Right lung (tissue), 5 donors: ENCODE data around the gene SMIM36. TPM values are rescaled to one million over a fixed set of nuclear protein-coding genes. Genes with fewer than 3 reads are reported as not detected.
"Not testable (repeated sequence)": the region's sequence is repeated elsewhere in the genome, so short reads cannot be mapped to it uniquely, and the experiment has no call there.

Source experiments
- DNase-seq, 2 donors: peaks; one replicate each; pipeline ENCODE4 v3.0.0-alpha.2; 2013
- polyA plus RNA-seq, 5 donors: library from polyadenylated mRNA; unstranded; fragments of 120-200 nt; gene quantifications; one replicate each; pipeline versions ENCODE4 v1.2.1 to v1.2.3, GENCODE V29; 2013; ENCODE audit warnings: inconsistent platforms in 1 of 5, low replicate concordance in 1 of 5; ENCODE audit not compliant: insufficient read length in 5 of 5, insufficient read depth in 1 of 5

SMIM36 gene
- polyA plus RNA-seq, 5 donors, result 0.14 to 0.28 (median 0.18) TPM

DNA sequence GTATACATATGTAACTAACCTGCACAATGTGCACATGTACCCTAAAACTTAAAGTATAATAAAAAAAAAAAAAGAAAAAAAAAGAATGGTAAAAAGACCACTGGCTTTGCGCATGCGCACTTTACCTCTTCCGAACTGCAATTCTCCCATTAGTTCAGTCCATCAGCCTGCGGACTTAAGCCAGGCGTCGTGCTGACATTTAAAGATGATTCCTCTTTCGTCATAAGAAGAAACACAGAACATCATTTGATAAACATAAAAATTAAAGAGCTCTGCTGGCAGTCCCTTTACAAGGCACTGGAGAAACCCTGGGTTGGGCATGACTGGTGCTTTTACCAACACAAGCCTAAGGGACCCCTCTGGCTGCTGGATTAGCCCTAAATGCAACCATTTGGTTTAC is 3.6 kb downstream of the SMIM36 start:
- not testable (repeated sequence) for DNase-seq

DNA sequence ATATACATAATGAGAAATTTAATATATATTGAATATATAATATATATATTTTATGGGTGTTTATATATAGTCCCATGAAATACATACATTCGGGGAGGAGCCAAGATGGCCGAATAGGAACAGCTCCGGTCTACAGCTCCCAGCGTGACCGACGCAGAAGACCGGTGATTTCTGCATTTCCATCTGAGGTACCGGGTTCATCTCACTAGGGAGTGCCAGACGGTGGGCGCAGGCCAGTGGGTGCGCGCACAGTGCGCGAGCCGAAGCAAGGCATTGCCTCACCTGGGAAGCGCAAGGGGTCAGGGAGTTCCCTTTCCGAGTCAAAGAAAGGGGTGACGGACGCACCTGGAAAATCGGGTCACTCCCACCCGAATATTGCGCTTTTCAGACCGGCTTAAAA is 9.6 kb downstream of the SMIM36 start:
- not testable (repeated sequence) for DNase-seq

DNA sequence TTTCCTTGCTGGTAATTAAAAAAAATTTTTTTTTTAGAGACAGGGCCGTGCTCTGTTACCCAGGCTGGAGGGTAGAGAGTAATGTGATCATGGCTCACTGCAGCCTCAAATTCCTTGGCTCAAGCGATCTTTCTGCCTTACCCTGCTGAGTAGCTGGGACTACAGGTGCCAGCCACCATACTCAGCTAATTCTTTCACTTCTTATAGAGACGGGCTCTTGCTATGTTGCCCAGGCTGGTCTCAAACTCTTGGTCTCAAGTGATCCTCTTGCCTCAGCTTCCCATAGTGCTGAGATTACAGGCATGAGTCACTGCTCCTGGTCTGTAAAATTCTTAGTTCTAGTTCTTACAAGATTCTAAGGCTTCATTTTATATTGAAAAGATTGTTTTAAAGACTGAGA is 11.1 kb downstream of the SMIM36 start:
- DNase-seq, result no peak

DNA sequence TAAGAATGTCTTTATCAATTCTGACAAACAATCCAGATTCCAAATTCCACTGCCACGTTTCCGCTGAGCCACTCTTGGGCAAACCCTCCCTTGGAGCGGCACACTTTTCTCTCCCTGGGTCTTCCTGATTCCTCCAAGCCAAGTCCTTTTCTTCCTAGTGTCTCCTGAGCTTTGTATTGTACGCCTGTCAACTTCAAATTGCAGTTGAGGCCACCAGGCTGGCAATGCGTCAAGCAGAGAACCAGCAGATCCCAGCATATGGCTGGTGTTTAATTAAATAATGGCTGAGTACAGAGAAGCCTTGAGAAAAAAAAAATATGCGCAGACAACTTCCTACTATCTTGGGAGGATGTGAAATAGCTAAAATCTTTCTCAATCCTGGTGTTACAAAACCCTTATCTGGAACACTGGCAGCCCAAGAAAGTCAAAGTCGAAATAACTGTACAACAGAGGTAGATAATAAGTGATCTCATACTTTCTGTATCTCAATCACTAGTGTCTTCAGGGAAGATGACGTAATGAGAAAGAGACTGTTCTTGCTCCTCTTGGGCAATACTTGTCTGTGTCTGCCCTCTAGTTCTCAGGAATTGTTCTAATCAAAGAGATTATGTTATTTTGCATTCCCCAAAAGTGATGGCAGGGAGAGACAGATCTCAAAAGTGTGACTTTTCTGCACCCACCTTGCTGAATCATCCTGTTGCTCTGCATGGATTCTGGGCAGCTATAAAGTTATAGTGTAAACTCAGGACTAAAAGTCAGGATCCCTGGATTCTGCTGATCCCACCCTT is 15.0 kb downstream of the SMIM36 start:
- DNase-seq, result peak; percentile 40 to 47

DNA sequence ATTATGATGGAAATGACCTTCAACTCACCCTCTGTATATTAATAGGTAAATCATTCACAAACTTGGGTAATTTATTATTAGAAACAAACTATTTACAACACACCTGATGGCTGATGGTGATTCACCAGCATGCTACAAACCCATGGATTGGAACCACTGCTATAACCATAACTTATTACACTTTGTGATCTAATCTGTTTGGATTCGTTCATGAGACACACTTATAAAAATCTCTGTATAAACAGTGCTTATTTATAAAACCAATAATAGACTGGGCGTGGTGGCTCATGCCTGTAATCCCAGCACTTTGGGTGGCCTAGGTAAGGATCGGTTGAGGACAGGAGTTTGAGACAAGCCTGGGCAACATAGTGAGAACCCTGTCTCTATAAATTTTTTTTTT is 16.0 kb downstream of the SMIM36 start:
- no peak for DNase-seq

DNA sequence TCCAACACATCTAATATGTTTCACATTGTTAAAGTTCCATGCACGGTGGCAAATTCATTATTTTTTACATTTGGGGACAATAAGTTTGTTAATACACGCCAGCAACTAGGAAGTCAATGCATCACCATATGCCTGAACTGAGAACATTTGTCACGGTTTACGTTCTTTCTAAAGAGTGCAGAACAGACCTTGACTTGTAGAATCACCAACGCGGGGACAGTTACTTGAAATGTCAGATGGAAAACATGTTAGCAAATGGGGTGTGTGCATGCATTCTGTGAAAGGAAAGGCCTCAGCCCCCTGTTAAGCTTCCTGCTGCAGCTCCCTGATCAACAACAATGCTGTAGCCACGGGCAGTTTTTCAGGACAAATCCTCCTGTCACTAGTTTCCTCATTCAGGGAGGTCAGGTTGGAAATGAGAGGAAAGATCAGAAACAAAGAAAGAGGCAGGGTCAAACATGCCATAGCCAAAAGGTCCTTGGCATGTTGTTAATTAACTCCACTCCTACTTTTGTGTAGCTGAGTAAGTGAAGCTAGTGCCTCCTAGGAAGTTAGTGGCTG is 18.4 kb downstream of the SMIM36 start:
- no peak for DNase-seq

DNA sequence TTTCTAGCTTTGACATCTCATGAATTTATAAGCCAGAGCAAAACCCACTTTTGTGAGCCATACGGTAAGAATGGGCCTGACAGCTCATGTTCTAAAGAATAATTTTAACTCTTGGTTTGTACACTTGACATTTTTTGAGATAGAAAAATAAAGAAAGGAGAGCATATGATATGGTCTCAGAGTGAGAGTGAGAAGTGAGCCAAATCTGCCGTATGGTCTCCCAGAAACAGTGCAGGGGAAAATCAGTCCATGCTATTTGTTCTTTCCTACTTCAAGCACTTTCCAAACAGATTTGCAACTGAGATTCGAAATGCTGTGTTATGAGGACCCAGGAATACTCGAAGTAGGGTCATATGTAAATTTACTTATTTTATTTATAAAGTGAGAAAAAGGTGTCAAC is 20.9 kb downstream of the SMIM36 start:
- no peak for DNase-seq

DNA sequence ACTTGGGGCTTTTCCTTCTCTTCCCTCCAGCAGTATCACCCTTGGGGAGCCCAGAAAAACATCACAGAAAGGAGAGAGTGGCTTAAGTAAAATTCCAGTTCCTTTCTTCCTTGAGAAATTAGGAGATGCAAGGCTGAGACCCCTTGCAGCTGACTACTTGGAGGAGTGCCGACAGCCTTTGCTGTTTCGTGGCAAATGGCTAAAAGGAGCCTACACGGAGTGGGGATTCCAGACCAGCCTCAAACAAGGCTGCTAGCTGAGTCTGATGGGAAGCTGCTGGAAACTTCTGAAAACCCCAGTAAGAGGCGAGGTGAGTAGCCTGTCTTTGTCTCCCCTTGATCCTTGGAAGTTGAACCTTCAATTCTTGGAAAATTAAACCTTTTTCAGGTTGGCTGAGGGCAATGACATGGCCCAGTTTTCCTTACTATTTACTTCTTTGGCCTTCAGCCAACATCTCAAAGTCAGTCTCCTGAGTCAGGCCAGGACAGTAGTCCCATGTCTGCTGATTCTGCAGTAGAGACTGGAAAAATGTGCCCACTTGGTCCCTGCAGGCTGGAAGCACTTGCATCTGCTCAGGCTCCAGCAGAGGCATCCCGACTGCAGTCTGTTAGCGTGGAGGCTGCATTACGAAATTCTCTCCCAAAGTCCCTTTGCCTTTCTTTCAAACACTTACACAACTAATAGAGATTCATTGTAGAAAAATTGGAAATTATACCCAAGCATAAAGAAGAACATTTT is 23.4 kb downstream of the SMIM36 start:
- DNase-seq, result peak; percentile 9 to 16

DNA sequence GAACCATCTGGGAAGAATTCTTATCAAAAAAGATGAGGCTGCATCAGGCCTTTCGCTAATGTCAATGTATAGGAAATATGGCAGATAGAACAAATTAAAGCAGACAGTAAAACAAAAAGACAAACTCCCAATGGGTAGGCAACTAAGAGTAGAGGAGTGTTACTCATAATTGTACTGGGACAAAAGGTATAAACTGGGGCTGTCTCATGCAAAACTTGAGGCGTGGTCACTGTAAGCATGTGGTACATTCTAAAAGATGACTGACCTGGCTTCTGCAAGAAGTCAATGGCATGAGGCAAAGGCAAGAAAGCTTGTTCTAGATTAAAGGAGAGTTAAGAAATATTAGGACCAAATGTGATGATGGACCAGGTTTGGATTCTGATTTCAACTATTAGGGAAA is 26.7 kb downstream of the SMIM36 start:
- no peak for DNase-seq

DNA sequence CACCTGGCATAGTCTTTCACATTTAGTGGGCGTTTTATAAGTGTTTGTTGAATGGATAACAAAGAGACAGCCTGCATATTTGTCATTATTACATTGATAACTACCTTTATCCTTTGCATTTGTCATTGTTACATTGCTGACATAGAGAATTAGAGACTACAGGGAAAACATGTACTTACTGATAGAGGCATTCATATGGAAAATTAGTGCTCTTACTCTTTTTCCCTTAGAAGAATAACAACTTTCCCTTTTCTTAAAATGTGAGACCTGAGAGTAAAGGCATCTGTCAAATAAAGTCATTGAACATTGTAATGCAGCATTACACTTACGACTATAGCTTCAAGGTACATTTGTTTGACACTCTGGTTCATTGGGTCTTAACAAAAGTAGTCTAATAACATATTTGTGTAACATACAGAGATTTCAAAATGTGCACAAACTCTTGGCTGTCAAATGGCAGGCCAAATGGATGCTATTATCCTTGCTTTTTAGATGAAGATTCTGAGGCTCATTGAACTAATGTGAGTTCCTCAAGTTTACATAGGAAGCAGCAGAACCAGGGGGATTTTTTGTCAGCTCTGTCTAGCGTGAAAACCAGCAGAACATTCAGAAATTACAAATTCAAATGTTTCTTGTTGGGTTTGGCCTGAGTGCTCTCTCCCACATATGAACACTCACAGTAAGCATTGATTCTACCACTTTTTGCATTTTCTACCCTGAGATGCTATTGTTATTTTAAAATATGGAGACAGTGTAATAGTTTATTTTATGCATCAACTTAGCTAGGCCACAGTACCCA is 28.5 kb downstream of the SMIM36 start:
- no peak for DNase-seq

DNA sequence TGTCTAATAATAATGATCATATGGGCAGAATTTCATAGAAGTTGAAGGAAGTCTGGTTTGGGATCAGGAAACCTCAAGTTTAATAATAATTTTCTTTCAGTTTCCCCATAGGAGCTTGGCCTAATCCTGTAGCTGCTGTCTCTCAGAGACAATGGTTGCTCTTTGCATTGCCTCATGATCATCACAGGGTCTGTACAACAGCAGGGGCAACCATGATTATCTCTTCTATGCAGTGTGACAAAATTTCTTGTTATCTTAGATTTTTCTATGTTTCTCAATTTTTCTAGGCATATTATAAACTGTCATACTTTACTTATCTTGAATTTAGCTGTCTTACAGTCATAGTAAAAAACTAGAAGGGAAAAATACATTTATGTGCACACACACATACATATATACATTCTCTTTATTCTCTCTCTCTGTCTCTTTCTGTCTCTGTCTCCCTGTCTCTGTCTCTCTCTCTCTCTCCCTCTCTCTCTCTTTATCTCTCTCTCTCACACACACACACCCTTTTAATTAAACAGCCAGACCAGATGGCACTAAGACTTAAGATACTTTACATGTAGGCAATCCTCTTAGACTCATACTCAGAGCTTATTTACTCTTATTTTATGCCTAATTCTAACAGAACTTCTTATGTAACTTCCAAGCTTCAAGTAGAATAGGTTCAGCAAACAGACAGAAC is 30.5 kb downstream of the SMIM36 start:
- no peak for DNase-seq

DNA sequence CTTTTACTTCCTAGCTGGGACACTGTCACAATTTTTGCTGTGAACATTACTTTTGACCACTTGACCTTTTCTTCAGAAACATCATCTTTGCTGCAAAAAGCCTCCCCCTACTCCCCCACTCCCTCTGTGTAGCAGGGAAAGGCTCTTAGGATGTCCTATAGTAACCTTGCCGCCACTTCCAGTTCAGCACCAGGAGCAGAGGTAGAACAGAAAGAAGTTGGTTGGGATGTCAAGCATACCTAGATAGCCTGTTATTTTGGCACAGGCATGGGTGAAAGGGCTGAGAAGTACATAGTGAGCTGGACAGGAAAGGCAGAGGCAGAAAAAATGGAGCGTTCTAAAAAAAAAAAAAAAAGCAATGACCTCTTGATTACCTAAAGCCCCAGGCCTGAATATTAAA is 31.3 kb downstream of the SMIM36 start:
- DNase-seq, result no peak

DNA sequence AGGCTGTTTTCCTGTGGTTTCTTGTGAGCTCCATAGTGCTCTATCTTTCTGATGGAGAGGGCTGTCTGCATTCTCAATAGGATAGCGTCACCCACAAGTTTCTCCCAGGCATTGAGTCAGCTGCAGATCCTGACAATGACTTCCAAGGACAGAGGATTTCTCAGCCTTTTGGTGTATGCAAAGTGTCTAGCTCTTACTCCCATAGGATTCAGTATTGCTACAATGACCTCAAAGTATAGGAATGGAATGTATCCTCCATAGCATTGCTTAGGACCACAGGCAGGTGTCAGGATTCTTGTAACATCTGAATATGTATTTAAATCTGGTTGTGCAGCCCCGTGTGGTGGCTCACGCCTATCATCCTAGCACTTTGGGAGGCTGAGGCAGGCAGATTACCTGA is 32.3 kb downstream of the SMIM36 start:
- DNase-seq, result no peak

DNA sequence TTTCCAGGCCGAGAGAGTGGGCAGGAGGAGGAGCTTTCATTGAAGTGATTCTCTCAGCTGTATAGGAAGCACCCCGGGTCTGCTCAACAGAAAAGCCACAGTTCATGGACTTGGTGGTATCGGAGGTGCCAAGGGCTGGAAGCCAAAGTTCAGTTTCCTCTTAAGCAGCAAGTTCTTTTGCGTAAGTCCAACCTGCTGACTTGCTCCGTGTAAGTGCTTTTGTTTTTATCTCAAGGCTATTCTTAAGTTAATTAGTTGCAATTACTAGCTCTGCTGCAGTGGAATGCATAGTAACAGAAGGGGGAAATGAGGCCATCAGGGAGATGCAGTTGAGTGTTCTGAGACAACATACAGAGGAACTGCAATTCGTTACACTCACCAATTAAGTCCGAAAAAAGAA is 44.6 kb downstream of the SMIM36 start:
- DNase-seq, result no peak

DNA sequence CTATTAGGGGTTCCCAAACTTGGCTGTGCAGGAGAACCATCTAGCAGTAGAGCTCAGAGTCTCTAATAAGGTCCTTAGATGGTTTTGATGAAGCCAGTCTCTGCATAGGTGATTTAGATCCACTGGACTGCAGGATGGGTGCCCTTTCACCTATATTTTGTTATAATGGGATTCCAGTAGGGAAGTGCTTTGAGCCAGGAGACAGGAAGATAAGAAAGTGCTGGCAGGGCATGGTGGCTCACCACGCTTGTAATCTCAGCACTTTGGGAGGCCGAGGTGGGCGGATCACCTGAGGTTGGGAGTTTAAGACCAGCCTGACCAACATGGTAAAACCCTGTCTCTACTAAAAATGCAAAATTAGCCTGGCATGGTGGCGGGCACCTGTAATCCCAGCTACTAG is 45.5 kb downstream of the SMIM36 start:
- DNase-seq, result not testable (repeated sequence)

DNA sequence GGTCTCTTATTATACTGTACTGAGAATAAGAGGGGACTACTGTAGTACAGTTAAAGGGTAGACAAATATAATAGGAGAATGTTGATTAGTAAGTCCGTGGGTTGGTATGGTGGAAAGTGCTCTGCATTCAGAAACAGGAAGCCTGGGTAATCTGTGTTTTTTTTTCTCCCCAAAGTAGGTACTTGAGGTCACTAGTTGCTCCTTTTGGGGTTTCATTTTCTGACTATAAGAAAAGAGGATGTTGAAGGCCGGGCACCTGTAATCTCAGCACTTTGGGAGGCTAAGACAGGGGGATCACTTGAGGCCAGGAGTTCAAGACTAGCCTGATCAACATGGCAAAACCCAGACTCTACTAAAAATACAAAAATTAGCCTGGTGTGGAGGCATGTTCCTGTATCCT is 47.7 kb downstream of the SMIM36 start:
- DNase-seq, result no peak

DNA sequence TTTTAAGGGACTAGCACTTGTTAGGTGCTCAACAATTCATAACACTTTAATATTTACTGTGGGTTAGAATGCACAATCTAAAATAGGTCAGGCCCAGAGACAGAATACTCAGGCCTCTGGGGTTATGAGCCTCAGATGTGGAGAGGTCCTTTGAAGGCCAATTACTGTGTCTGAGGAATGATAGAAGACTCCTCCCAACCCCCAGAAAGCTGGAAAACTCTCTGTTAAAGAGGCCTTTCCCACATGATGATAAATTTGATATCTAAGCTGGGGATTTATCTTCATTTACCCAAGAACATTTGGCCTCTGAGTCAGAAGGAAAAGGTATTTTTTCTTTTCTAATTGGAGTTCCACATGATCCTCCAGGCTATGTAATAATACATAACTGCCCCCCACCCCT is 48.5 kb downstream of the SMIM36 start:
- no peak for DNase-seq

DNA sequence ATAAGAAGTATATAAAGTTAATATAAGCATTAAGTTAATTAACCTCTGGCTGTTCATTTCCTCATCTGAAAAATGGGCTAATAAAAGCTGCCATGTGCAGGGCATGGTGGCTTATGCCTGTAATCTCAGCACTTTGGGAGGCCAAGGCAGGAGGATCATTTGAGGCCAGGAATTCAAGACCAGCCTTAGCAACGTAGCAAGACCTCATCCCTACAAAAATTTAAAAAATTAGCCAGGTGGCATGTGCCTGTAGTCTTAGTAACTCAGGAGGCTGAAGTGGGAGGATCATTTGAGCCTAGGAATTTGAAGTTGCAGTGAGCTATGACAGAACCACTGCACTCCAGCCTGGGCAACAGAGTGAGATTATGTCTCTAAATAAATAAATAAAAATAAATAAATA is 49.0 kb downstream of the SMIM36 start:
- DNase-seq, result no peak

DNA sequence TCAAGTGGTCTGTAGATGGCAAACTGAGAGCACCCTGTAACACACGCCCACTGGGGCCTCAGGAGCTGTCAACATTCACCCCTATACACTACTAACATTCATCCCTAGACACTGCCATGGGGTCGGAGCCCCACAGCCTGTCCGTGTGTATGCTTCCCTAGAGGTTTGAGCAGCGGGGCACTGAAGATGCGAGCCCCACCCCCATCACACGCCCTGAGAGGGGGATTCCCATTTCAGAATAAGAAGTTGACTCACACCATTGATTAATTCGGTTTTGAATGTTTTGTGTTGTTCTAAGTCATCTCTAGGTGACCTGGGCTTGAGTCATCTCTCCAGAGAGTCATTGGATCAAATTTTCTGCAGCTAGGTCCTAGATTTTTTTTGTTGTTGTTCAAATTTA is 52.3 kb downstream of the SMIM36 start:
- DNase-seq, result no peak

DNA sequence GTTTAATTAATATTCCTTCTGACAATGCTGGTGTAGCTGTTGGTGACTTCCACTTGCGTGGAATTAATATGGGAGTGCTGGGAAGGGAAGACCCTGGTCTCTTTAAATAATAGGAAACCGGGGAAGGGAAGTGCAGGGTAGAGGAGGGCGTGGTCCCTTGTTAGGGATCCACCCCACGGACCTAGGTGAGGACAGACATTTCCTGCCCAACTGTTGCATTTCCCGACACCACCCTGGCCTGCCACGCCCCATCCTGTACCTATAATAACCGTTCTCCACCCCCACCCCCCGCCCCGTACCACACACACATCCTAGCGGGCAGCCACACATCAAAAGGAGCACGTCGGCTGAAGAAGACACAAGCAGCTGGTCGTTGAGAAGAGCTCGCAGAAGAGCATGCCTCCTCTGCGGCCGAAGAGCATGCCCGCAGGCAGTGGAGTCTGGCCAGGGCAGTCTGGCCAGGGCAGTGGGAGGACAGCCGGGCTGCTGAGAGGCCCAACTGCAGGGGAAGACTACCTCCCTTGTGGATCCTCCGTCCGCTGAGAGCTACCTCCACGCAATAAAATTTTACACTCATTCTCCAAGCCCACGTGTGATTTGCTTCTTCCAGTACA is 52.9 kb downstream of the SMIM36 start:
- DNase-seq, result no peak
